Measurements from ENCODE around the gene SHISAL1.

SHISAL1 gene

GRCh38 chr22:44196241-44196640, 116.5 kb downstream of the SHISAL1 start:
- no peak for DNase-seq

- no peak for DNase-seq
Observed at GRCh38 chr22:44195189-44195871, 117.4 kb downstream of the SHISAL1 start.

GRCh38 chr22:44194569-44194968, 118.2 kb downstream of the SHISAL1 start:
- DNase-seq, result no peak

Measured in anterior cingulate cortex (tissue), 58 donors.